Measurements from ENCODE around the gene IGSF9.

DNA sequence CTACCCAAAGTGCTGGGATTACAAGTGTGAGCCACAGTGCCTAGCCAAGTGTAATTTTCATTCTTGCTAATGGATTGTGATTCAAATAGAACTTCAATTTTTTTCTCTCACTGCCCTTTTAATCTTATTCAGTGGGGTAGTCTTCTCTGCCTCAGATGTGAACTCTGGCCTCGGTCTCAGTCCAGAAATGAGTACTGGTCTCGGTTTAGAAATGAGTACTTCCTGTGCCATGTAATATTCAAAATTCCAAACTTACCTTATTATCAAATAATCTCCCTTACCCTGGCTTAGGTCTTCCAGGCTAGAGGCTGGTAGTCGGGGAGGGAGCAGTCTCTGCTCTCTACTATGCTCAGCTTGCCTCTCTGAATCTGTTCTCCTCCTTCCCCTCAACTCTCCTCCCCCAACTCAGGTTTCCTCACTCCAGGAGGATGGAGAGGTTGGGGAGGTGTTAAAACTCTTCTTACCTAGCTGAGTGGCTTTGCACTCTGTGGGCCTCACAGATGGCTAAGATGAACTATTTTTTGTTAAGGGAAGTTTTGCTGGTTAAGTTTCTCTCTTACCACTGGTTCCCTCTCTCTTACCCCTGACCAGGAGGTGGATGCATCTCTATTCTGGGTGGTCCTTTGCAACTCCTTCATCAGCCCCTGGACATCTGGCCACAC is 13.4 kb upstream of the IGSF9 start:
- TF ChIP-seq CTCF (IDR thresholded peaks at IDR 0.05) = no peak
- no peak for TF ChIP-seq EP300 (IDR thresholded peaks at IDR 0.05)
- no peak for TF ChIP-seq POLR2A (IDR thresholded peaks at IDR 0.05)

All from stomach (tissue), 4 donors.